Central memory CD8-positive, alpha-beta T cell (primary cell): Measurements from ENCODE around the gene TMPRSS9.
"Not testable (repeated sequence)": the region's sequence is repeated elsewhere in the genome, so short reads cannot be mapped to it uniquely, and the experiment has no call there.

Experiments used
- ATAC-seq: fragments of 150-1000 bp; cut with Tn5 transposase; replicated peaks from 2 replicates; pipeline ENCODE4 v1.10.0; 2022; ENCODE audit warnings: mild to moderate bottlenecking, moderate FRiP score, moderate number of reproducible peaks; ENCODE audit not compliant: poor library complexity, severe bottlenecking; ENCODE audit errors: extremely low read depth
- DNase-seq, 2 donors: peaks; one replicate each; pipeline ENCODE4 v3.0.0; 2021; ENCODE audit warnings: low spot score in 2 of 2
- H3K27ac Mint-ChIP-seq: one replicate; pipeline ENCODE4 v1.8.0; 2022; ENCODE audit warnings: low read depth, mild to moderate bottlenecking, moderate library complexity, mixed read lengths
- H3K27me3 Mint-ChIP-seq: one replicate; pipeline ENCODE4 v1.8.0; 2022; ENCODE audit warnings: mixed read lengths
- H3K36me3 Mint-ChIP-seq: one replicate; pipeline ENCODE4 v1.8.0; 2022; ENCODE audit warnings: mild to moderate bottlenecking, moderate library complexity, mixed read lengths; ENCODE audit not compliant: insufficient read depth
- H3K4me1 Mint-ChIP-seq: one replicate; pipeline ENCODE4 v1.8.0; 2022; ENCODE audit warnings: mixed read lengths
- H3K4me3 Mint-ChIP-seq: one replicate; pipeline ENCODE4 v1.8.0; 2022; ENCODE audit warnings: mild to moderate bottlenecking, moderate library complexity, mixed read lengths
- H3K9me3 Mint-ChIP-seq: one replicate; pipeline ENCODE4 v1.8.0; 2022; ENCODE audit warnings: mixed read lengths

Gene TMPRSS9

GRCh38 chr19:2469915-2470200, 109.8 kb downstream of the TMPRSS9 start:
- ATAC-seq, H3K27me3 Mint-ChIP-seq, H3K4me1 Mint-ChIP-seq: not testable (repeated sequence)

DNA sequence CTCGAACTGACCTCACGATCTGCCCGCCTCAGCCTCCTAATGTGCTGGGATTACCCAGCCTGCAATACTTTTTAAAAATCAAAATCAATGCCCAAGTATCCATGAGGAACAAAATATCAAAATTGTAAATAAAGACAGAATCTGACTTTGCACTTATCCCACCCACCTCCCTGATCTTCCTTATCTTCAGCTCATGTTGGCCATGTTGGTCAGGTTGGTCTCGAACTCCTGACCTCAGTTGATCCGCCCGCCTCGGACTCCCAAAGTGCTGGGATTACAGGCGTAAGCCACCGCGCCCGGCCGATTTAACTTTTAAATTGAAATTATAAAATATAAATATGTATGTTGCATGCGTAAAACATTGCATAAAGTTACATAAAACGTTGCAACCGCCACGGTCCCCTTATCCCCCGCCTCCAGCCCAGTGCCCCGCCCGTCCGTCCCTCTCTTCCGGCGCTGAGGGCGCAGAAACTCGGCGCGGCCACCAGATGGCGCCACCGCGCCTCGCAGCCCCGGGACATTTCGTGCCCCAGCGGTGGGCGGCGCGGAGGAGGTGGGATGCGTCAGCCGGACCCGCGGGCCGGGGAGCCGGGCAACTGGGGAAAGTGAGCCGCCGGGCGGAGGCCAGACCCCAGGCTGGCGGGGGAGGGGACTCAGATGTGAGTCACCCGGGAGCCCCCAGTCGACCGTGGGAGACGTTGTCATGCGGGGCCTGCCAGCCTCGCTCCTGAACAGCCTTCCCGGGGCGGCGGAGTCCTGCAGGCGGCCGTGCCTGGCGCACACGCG, 114.4 kb downstream of the TMPRSS9 start:
- ATAC-seq (peak; percentile 40), DNase-seq (peak; percentile 79 to 80)
- peaks cover 38% of the 10 kb centered on the region for H3K36me3 Mint-ChIP-seq
- H3K9me3 Mint-ChIP-seq: no peaks in the 10 kb centered on the region
- peaks cover 33% of the 10 kb centered on the region for H3K4me1 Mint-ChIP-seq
- H3K4me3 Mint-ChIP-seq: peak overlapping the region; percentile 99
- H3K27ac Mint-ChIP-seq: peak overlapping the region; percentile 98
- H3K27me3 Mint-ChIP-seq: no peaks in the 10 kb centered on the region

More at GRCh38 chr19:2469915-2470200, 109.8 kb downstream of the TMPRSS9 start:
- H3K9me3 Mint-ChIP-seq, H3K4me3 Mint-ChIP-seq, DNase-seq, H3K36me3 Mint-ChIP-seq, H3K27ac Mint-ChIP-seq: not testable (repeated sequence)

GRCh38 chr19:2475018-2475701, 115.1 kb downstream of the TMPRSS9 start:
- Mint-ChIP-seq H3K4me1 (peaks cover 33% of the 10 kb centered on the region), H3K27me3 (no peaks in the 10 kb centered on the region), H3K9me3 (no peaks in the 10 kb centered on the region), H3K27ac (peak overlapping the region; percentile 98), H3K36me3 (peaks cover 38% of the 10 kb centered on the region), H3K4me3 (peak overlapping the region; percentile 99)
- ATAC-seq (peak; percentile 24), DNase-seq (peak; percentile 35 to 41)
